ENCODE measurements around the gene LTV1. TPM values are rescaled to one million over a fixed set of nuclear protein-coding genes. Genes with fewer than 3 reads are reported as not detected.
"Not testable (repeated sequence)": the region's sequence is repeated elsewhere in the genome, so short reads cannot be mapped to it uniquely, and the experiment has no call there.

Gene LTV1
- total RNA-seq, 1 donor from 2014 or later: 33.1 TPM

- DNase-seq (ENCODE audit: low read depth): peak; percentile 48
Observed at GRCh38 chr6:143842461-143842901, 657 bp upstream of the LTV1 start.

GRCh38 chr6:143843677-143843999 is 500 bp downstream of the LTV1 start:
- DNase-seq (ENCODE audit: low read depth): peak; percentile 4

GRCh38 chr6:143844006-143844405 is 868 bp downstream of the LTV1 start:
- DNase-seq (ENCODE audit: low read depth): peak; percentile 6

GRCh38 chr6:143845033-143845432 is 1.9 kb downstream of the LTV1 start:
- no peak for DNase-seq (ENCODE audit: low read depth)

GRCh38 chr6:143851706-143852105 is 8.6 kb downstream of the LTV1 start:
- not testable (repeated sequence) for DNase-seq (ENCODE audit: low read depth)

GRCh38 chr6:143855057-143855456 is 11.9 kb downstream of the LTV1 start:
- not testable (repeated sequence) for DNase-seq (ENCODE audit: low read depth)

- DNase-seq (ENCODE audit: low read depth): not testable (repeated sequence)
Observed at GRCh38 chr6:143856762-143857161, 13.6 kb downstream of the LTV1 start.

DNA sequence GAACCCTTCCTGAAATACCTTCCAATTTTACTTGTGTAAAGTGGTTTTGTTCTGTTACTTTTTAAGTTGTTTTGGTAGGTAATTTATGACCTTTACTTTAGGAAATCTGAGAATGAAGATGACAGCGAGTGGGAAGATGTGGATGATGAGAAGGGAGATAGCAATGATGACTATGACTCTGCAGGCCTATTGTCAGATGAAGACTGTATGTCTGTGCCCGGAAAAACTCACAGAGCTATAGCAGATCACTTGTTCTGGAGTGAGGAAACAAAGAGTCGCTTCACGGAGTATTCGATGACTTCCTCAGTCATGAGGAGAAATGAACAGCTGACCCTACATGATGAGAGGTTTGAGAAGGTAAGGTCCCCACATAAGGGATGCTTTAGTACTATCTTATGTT is 14.5 kb downstream of the LTV1 start:
- no peak for DNase-seq (ENCODE audit: low read depth)

GRCh38 chr6:143859891-143860660 is 16.9 kb downstream of the LTV1 start:
- DNase-seq (ENCODE audit: low read depth): no peak

GRCh38 chr6:143863771-143864170 is 20.6 kb downstream of the LTV1 start:
- no peak for DNase-seq (ENCODE audit: low read depth)

DNA sequence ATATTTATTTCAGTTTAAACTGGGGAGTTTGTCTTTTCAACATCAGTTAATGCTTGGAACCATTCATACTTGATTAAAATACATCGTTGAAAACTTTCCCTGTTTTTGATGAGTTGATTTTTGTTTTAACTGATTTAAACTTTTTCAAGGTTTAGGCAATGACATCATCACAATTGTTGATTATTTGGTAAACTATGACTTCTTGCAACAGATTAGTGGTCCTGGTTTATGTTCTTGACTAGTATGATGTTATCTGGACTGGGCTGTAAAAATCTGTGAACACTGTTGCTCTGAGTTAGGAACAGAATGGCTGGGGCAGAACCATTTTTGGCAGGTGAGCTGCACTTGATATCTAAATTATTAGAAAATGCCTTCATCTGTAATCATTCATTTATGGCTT is 21.1 kb downstream of the LTV1 start, which contains the start of gene ZC2HC1B:
TSS of gene ZC2HC1B (plus strand) at position 241 of the 400 bp plus-strand sequence. CDS start at position 307, 66 bp downstream.
- no peak for DNase-seq (ENCODE audit: low read depth)

- DNase-seq (ENCODE audit: low read depth): no peak
Observed at GRCh38 chr6:143867236-143867635, 24.1 kb downstream of the LTV1 start.

DNA sequence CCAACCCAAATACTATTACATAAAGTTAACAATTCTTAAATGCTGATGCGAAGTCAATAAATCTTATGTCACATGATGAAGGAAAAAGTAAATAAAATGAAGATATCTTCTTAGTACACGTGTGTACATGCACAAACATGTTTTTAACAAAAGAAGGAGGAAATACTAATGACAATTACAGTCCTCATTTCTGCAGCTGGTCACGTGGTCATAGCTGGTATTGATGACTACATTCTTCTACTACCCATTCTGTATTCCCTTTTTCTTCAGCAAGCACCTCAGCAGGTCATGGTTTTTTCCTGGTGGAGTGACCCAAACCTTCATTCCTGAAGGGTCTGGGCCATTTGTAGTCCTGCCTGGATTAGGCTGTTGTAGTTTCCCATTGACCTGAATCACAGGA is 25.7 kb downstream of the LTV1 start:
- not testable (repeated sequence) for DNase-seq (ENCODE audit: low read depth)

- DNase-seq (ENCODE audit: low read depth): not testable (repeated sequence)
Observed at GRCh38 chr6:143871202-143871730, 28.1 kb downstream of the LTV1 start.

DNA sequence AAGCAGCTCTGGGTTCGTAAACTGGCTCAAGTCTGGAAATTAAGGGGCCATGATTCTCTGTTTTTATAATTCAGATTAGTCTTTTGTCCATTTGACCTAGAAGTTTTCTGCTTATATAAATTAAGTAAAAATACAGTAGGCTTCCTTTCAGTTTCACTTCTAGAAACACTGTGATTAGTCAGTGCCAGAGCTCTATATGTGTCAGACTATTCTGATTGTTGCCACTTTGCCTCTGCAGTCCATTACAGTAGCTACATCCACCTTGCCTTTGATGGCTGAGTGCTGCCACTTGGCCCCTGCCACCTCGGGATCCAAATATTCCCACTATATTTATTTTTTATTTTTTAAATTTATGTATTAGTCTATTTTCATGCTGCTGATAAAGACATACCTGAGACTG is 29.1 kb downstream of the LTV1 start:
- peak; percentile 13 for DNase-seq (ENCODE audit: low read depth)

- not testable (repeated sequence) for DNase-seq (ENCODE audit: low read depth)
Observed at GRCh38 chr6:143873600-143873999, 30.5 kb downstream of the LTV1 start.

GRCh38 chr6:143874503-143874902 is 31.4 kb downstream of the LTV1 start:
- not testable (repeated sequence) for DNase-seq (ENCODE audit: low read depth)

DNA sequence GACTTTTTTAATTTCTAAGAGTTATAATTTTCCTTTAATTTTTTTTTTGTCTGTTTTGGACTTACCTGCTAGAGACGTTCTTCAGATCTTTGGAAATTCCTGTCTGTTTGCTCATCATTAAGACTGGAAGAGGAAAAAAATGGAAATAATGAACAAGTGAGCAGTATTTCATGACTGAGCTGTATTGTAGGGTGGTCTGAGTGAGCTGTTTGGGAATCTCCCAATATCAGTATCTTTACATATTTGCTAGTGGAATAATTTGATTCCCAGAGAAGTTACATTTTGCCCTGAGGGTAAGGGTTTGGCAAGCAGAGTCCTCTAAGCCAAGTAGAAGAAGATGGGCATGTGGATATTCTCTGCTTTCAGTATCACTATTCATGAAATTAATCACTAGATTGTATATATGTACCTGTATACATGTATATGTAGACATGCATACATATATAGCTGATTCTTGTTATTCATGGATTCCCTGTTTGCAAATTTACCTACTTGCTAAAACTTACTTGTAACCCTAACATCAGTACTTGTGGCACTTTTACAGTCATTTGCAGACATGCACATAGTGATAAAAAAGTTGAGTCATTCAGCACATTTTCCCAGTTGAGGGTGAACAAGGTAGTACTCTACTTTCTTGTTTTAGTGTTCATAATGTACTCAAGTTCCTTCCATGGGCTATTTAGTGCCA is 34.6 kb downstream of the LTV1 start:
- no peak for DNase-seq (ENCODE audit: low read depth)

DNA sequence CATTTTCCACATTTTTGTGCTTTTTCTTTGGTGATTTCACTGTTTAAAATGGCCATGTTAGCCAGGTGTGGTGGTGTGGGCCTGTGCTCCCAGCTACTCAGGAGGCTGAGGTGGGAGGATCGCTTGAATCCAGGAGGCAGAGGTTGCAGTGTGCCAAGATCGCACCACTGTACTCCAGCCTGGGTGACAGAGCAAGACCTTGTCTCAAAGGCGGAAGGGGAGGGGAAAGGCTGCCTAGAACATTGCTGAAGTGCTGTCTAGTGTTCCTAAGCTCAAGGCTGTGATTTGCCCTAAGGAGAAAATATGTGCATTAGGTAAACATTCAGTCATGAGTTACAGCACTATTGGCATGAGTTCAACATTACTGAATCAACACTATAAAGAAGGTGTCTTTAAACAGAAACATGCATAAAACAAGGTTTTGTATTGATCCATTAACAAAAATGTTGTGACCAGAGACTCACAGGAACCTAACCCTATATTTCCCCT is 35.2 kb downstream of the LTV1 start:
- peak; percentile 13 for DNase-seq (ENCODE audit: low read depth)

GRCh38 chr6:143880412-143880811 is 37.3 kb downstream of the LTV1 start:
- no peak for DNase-seq (ENCODE audit: low read depth)

DNA sequence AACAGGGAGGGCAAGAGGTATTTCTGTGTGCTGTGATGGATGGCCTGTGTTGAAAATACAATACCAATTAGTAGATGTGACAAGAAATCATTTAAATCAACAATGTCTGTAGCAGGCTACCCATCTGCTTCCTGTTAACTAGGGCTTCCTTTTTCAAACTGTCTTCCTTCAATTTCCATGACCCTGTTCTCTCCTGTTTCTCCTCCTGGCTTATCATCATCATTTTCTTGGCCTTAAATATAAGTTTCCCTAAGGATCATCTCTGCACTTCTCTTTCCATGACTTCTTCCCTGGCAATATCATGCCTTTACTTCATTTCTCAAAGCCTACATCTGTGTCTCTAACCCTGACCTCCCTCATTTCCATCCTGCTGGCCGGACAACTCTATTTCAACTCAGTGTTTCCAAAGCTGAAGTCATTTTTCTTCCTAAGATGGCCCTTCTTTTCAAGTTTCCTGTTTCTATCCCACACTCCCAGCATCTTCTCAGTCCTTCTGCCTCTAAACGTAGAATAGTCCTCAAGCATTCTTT is 39.3 kb downstream of the LTV1 start:
- no peak for DNase-seq (ENCODE audit: low read depth)

- DNase-seq (ENCODE audit: low read depth): no peak
Observed at GRCh38 chr6:143884216-143884900, 41.2 kb downstream of the LTV1 start.
